B cell (primary cell): ENCODE data around the gene MND1. TPM values are rescaled to one million over a fixed set of nuclear protein-coding genes. Genes with fewer than 3 reads are reported as not detected.

Experiments
- ATAC-seq: fragments of 200-7000 bp; cut with Tn5 transposase; one replicate; pipeline ENCODE4 v1.10.0; 2021; ENCODE audit warnings: low read depth, mild to moderate bottlenecking, moderate number of reproducible peaks, moderate library complexity
- CTCF ChIA-PET: fragments of 350-600 bp; sonication (Branson Sonifier 250); formaldehyde crosslinking; loops from one replicate; lab custom pipeline; 2021; ENCODE audit warnings: antibody characterized with exemption, inconsistent platforms; lab: Charles Lee
- POLR2A ChIA-PET: fragments of 350-600 bp; sonication (Branson Sonifier 250); formaldehyde crosslinking; loops from one replicate; lab custom pipeline; 2021; ENCODE audit warnings: antibody characterized with exemption; lab: Charles Lee
- DNase-seq: peaks from one replicate; pipeline ENCODE4 v3.0.0; 2013
- H2AFZ ChIP-seq: 2 replicates; pipeline ENCODE4 v1.6.1; 2012; ENCODE audit warnings: mild to moderate bottlenecking, low read depth, low read length; ENCODE audit not compliant: insufficient read depth, poor library complexity, severe bottlenecking
- H3K27ac ChIP-seq, 2 donors: 1 replicate in 1 of 2; 2 replicates in 1 of 2; pipeline ENCODE4 v1.5.1; 2012 to 2013; ENCODE audit warnings: low read length in 2 of 2, mild to moderate bottlenecking in 2 of 2, moderate library complexity in 1 of 2
- H3K27me3 ChIP-seq, 4 experiments: fragments of 200-600 bp in 1 of 4; sonication (generic) in 1 of 4; replicated peaks in 1 of 4; 1 replicate in 2 of 4; 2 replicates in 2 of 4; pipeline versions ENCODE4 v1.6.1 to v1.7.0; 2013 to 2016; ENCODE audit warnings: low read length in 3 of 4, mild to moderate bottlenecking in 2 of 4, mixed read lengths in 1 of 4, moderate library complexity in 1 of 4; ENCODE audit not compliant: insufficient read depth in 4 of 4, control insufficient read depth in 3 of 4; ENCODE audit errors: control extremely low read depth in 1 of 4
- H3K36me3 ChIP-seq, 2 experiments: replicated peaks in 1 of 2; 1 replicate in 1 of 2; 2 replicates in 1 of 2; pipeline versions ENCODE4 v1.6.1 to v1.7.1; 2013; ENCODE audit warnings: low read length in 1 of 2; ENCODE audit not compliant: insufficient read depth in 2 of 2, control insufficient read depth in 1 of 2; ENCODE audit errors: control extremely low read depth in 1 of 2, extremely low read depth in 1 of 2
- H3K4me1 ChIP-seq, 2 donors: fragments of 200-600 bp in 1 of 2; sonication (generic) in 1 of 2; 1 replicate in 1 of 2; 2 replicates in 1 of 2; pipeline versions ENCODE4 v1.5.1 to v1.6.1; 2013 to 2017; ENCODE audit warnings: low read length in 2 of 2; ENCODE audit not compliant: control insufficient read depth in 2 of 2, insufficient read depth in 2 of 2
- H3K4me2 ChIP-seq: replicated peaks from 2 replicates; pipeline ENCODE3; 2012; ENCODE audit warnings: mild to moderate bottlenecking, low read depth, low read length; ENCODE audit not compliant: poor library complexity, severe bottlenecking
- H3K4me3 ChIP-seq, 5 experiments: fragments of 200-600 bp in 1 of 5; sonication (generic) in 1 of 5; 1 replicate in 3 of 5; 2 replicates in 2 of 5; pipeline versions ENCODE4 v1.5.1 to v1.7.0; 2011 to 2016; ENCODE audit warnings: low read length in 4 of 5, mild to moderate bottlenecking in 4 of 5, low read depth in 2 of 5, control low read depth in 1 of 5, moderate library complexity in 1 of 5; ENCODE audit not compliant: insufficient read depth in 1 of 5; ENCODE audit errors: control extremely low read depth in 1 of 5, extremely low read depth in 1 of 5
- H3K79me2 ChIP-seq: fragments of 200-600 bp; sonication (generic); one replicate; pipeline ENCODE4 v1.6.0; 2016; ENCODE audit warnings: low read length; ENCODE audit not compliant: control insufficient read depth, insufficient read depth
- H3K9ac ChIP-seq: fragments of 200-600 bp; sonication (generic); 2 replicates; pipeline ENCODE4 v1.6.1; 2017; ENCODE audit warnings: mild to moderate bottlenecking, low read length, moderate library complexity
- H3K9me3 ChIP-seq, 3 donors: one replicate each; pipeline versions ENCODE4 v1.6.1 to v1.7.1; 2013; ENCODE audit warnings: low read length in 2 of 3; ENCODE audit not compliant: control insufficient read depth in 2 of 3, insufficient read depth in 1 of 3; ENCODE audit errors: control extremely low read depth in 1 of 3
- H4K20me1 ChIP-seq: 2 replicates; pipeline ENCODE4 v1.6.0; 2012; ENCODE audit warnings: mild to moderate bottlenecking, low read length; ENCODE audit not compliant: insufficient read depth, control insufficient read depth, poor library complexity, severe bottlenecking
- H3K27ac Mint-ChIP-seq: one replicate; pipeline ENCODE4 v1.8.0; 2021; ENCODE audit warnings: mixed read lengths
- H3K27me3 Mint-ChIP-seq: one replicate; pipeline ENCODE4 v1.8.0; 2021; ENCODE audit warnings: mixed read lengths
- H3K4me1 Mint-ChIP-seq: one replicate; pipeline ENCODE4 v1.8.0; 2021; ENCODE audit warnings: mixed read lengths
- H3K4me3 Mint-ChIP-seq: one replicate; pipeline ENCODE4 v1.8.0; 2021; ENCODE audit warnings: mixed read lengths
- H3K9me3 Mint-ChIP-seq: one replicate; pipeline ENCODE4 v1.8.0; 2022; ENCODE audit warnings: mixed read lengths; ENCODE audit not compliant: insufficient read depth
- CTCF ChIP-seq: fragments of 200-600 bp; IDR thresholded peaks from one replicate; pipeline ENCODE4 v1.8.0; 2022; ENCODE audit warnings: antibody characterized with exemption, mild to moderate bottlenecking
- EZH2 ChIP-seq: IDR thresholded peaks from 2 replicates; pipeline ENCODE4 v1.6.1; 2012; ENCODE audit warnings: borderline replicate concordance, low read depth, mild to moderate bottlenecking, moderate library complexity, low read length; ENCODE audit not compliant: insufficient read depth, poor library complexity, severe bottlenecking
- WGBS: methylation state at CpG from one replicate; pipeline ENCODE4 v1.1.5; 2013; ENCODE audit warnings: missing lambda C conversion rate; ENCODE audit not compliant: insufficient coverage; 5-methylcytosine and 5-hydroxymethylcytosine counted together
- intact Hi-C: fragments of 100-400 bp; cut with micrococcal nuclease; formaldehyde crosslinking; loops from one replicate; pipeline ENCODE4 v1.10.0; 2022
- polyA plus RNA-seq: library from polyadenylated mRNA; depleted of rRNA; stranded (reverse); fragments of >200 nt; gene quantifications from 2 replicates; pipeline ENCODE4 v1.2.3, GENCODE V29; 2012
- total RNA-seq, 2 donors: library from RNA; stranded (reverse); fragments of 120-200 nt in 1 of 2; gene quantifications; 1 replicate in 1 of 2; 2 replicates in 1 of 2; pipeline versions ENCODE4 v1.2.3 to v1.2.4, GENCODE V29; 2013 to 2022

MND1 gene
- total and polyA plus RNA-seq, 2 donors (not counting 1 experiment from before 2014, with no cell fraction given), result not detected

- H3K36me3 ChIP-seq, result no peaks in the 10 kb centered on the region
- H3K27me3 Mint-ChIP-seq, result no peaks in the 10 kb centered on the region
- DNase-seq (no peak), ATAC-seq (no peak)
- POLR2A ChIA-PET, result no interaction called here
- H3K79me2 ChIP-seq, result peaks cover 26% of the 10 kb centered on the region
- H3K27me3 ChIP-seq, result no peaks in the 10 kb centered on the region
- H3K9me3 ChIP-seq, result no peaks in the 10 kb centered on the region
- H3K4me3 Mint-ChIP-seq, result peak overlapping the region; percentile 57
- H4K20me1 ChIP-seq, result no peaks in the 10 kb centered on the region
- H3K9ac ChIP-seq, result no peak overlapping the region
- intact Hi-C loops, result no loop called here
- TF ChIP-seq CTCF (no peak), EZH2 (no peak)
- CTCF ChIA-PET, result interaction anchor here (1.1 to 6.6 kb wide), 10 partner anchors 16 to 407 kb away, joined by 3 to 83 read pairs (median 6); no protein-coding TSS in a partner anchor
- no peak overlapping the region for H3K27ac Mint-ChIP-seq
- H3K9me3 Mint-ChIP-seq, result no peaks in the 10 kb centered on the region
- H2AFZ ChIP-seq, result no peak overlapping the region
- peaks cover 38% of the 10 kb centered on the region for H3K4me1 Mint-ChIP-seq
- H3K27ac ChIP-seq, result no peak overlapping the region
- H3K4me1 ChIP-seq, result peaks cover 25% of the 10 kb centered on the region in 2 donors
- 100% methylated on average over 4 of the region's 6 CpGs for WGBS
- no peak overlapping the region for H3K4me2 ChIP-seq
- H3K4me3 ChIP-seq, result no peak overlapping the region
Measured at GRCh38 chr4:153342751-153343552, 1.5 kb upstream of the MND1 start.
